B cell (primary cell): ENCODE measurements around the gene NTN1. TPM values are rescaled to one million over a fixed set of nuclear protein-coding genes. Genes with fewer than 3 reads are reported as not detected.

Experiments used
- ATAC-seq: fragments of 200-7000 bp; cut with Tn5 transposase; one replicate; pipeline ENCODE4 v1.10.0; 2021; ENCODE audit warnings: low read depth, mild to moderate bottlenecking, moderate number of reproducible peaks, moderate library complexity
- CTCF ChIA-PET: fragments of 350-600 bp; sonication (Branson Sonifier 250); formaldehyde crosslinking; loops from one replicate; lab custom pipeline; 2021; ENCODE audit warnings: antibody characterized with exemption, inconsistent platforms; lab: Charles Lee
- POLR2A ChIA-PET: fragments of 350-600 bp; sonication (Branson Sonifier 250); formaldehyde crosslinking; loops from one replicate; lab custom pipeline; 2021; ENCODE audit warnings: antibody characterized with exemption; lab: Charles Lee
- DNase-seq: peaks from one replicate; pipeline ENCODE4 v3.0.0; 2013
- H2AFZ ChIP-seq: 2 replicates; pipeline ENCODE4 v1.6.1; 2012; ENCODE audit warnings: mild to moderate bottlenecking, low read depth, low read length; ENCODE audit not compliant: insufficient read depth, poor library complexity, severe bottlenecking
- H3K27ac ChIP-seq, 2 donors: 1 replicate in 1 of 2; 2 replicates in 1 of 2; pipeline ENCODE4 v1.5.1; 2012 to 2013; ENCODE audit warnings: low read length in 2 of 2, mild to moderate bottlenecking in 2 of 2, moderate library complexity in 1 of 2
- H3K27me3 ChIP-seq, 4 experiments: fragments of 200-600 bp in 1 of 4; sonication (generic) in 1 of 4; replicated peaks in 1 of 4; 1 replicate in 2 of 4; 2 replicates in 2 of 4; pipeline versions ENCODE4 v1.6.1 to v1.7.0; 2013 to 2016; ENCODE audit warnings: low read length in 3 of 4, mild to moderate bottlenecking in 2 of 4, mixed read lengths in 1 of 4, moderate library complexity in 1 of 4; ENCODE audit not compliant: insufficient read depth in 4 of 4, control insufficient read depth in 3 of 4; ENCODE audit errors: control extremely low read depth in 1 of 4
- H3K36me3 ChIP-seq, 2 experiments: replicated peaks in 1 of 2; 1 replicate in 1 of 2; 2 replicates in 1 of 2; pipeline versions ENCODE4 v1.6.1 to v1.7.1; 2013; ENCODE audit warnings: low read length in 1 of 2; ENCODE audit not compliant: insufficient read depth in 2 of 2, control insufficient read depth in 1 of 2; ENCODE audit errors: control extremely low read depth in 1 of 2, extremely low read depth in 1 of 2
- H3K4me1 ChIP-seq, 2 donors: fragments of 200-600 bp in 1 of 2; sonication (generic) in 1 of 2; 1 replicate in 1 of 2; 2 replicates in 1 of 2; pipeline versions ENCODE4 v1.5.1 to v1.6.1; 2013 to 2017; ENCODE audit warnings: low read length in 2 of 2; ENCODE audit not compliant: control insufficient read depth in 2 of 2, insufficient read depth in 2 of 2
- H3K4me2 ChIP-seq: replicated peaks from 2 replicates; pipeline ENCODE3; 2012; ENCODE audit warnings: mild to moderate bottlenecking, low read depth, low read length; ENCODE audit not compliant: poor library complexity, severe bottlenecking
- H3K4me3 ChIP-seq, 5 experiments: fragments of 200-600 bp in 1 of 5; sonication (generic) in 1 of 5; 1 replicate in 3 of 5; 2 replicates in 2 of 5; pipeline versions ENCODE4 v1.5.1 to v1.7.0; 2011 to 2016; ENCODE audit warnings: low read length in 4 of 5, mild to moderate bottlenecking in 4 of 5, low read depth in 2 of 5, control low read depth in 1 of 5, moderate library complexity in 1 of 5; ENCODE audit not compliant: insufficient read depth in 1 of 5; ENCODE audit errors: control extremely low read depth in 1 of 5, extremely low read depth in 1 of 5
- H3K79me2 ChIP-seq: fragments of 200-600 bp; sonication (generic); one replicate; pipeline ENCODE4 v1.6.0; 2016; ENCODE audit warnings: low read length; ENCODE audit not compliant: control insufficient read depth, insufficient read depth
- H3K9ac ChIP-seq: fragments of 200-600 bp; sonication (generic); 2 replicates; pipeline ENCODE4 v1.6.1; 2017; ENCODE audit warnings: mild to moderate bottlenecking, low read length, moderate library complexity
- H3K9me3 ChIP-seq, 3 donors: one replicate each; pipeline versions ENCODE4 v1.6.1 to v1.7.1; 2013; ENCODE audit warnings: low read length in 2 of 3; ENCODE audit not compliant: control insufficient read depth in 2 of 3, insufficient read depth in 1 of 3; ENCODE audit errors: control extremely low read depth in 1 of 3
- H4K20me1 ChIP-seq: 2 replicates; pipeline ENCODE4 v1.6.0; 2012; ENCODE audit warnings: mild to moderate bottlenecking, low read length; ENCODE audit not compliant: insufficient read depth, control insufficient read depth, poor library complexity, severe bottlenecking
- H3K27ac Mint-ChIP-seq: one replicate; pipeline ENCODE4 v1.8.0; 2021; ENCODE audit warnings: mixed read lengths
- H3K27me3 Mint-ChIP-seq: one replicate; pipeline ENCODE4 v1.8.0; 2021; ENCODE audit warnings: mixed read lengths
- H3K4me1 Mint-ChIP-seq: one replicate; pipeline ENCODE4 v1.8.0; 2021; ENCODE audit warnings: mixed read lengths
- H3K4me3 Mint-ChIP-seq: one replicate; pipeline ENCODE4 v1.8.0; 2021; ENCODE audit warnings: mixed read lengths
- H3K9me3 Mint-ChIP-seq: one replicate; pipeline ENCODE4 v1.8.0; 2022; ENCODE audit warnings: mixed read lengths; ENCODE audit not compliant: insufficient read depth
- EZH2 ChIP-seq: IDR thresholded peaks from 2 replicates; pipeline ENCODE4 v1.6.1; 2012; ENCODE audit warnings: borderline replicate concordance, low read depth, mild to moderate bottlenecking, moderate library complexity, low read length; ENCODE audit not compliant: insufficient read depth, poor library complexity, severe bottlenecking
- WGBS: methylation state at CpG from one replicate; pipeline ENCODE4 v1.1.5; 2013; ENCODE audit warnings: missing lambda C conversion rate; ENCODE audit not compliant: insufficient coverage; 5-methylcytosine and 5-hydroxymethylcytosine counted together
- intact Hi-C: fragments of 100-400 bp; cut with micrococcal nuclease; formaldehyde crosslinking; loops from one replicate; pipeline ENCODE4 v1.10.0; 2022
- polyA plus RNA-seq: library from polyadenylated mRNA; depleted of rRNA; stranded (reverse); fragments of >200 nt; gene quantifications from 2 replicates; pipeline ENCODE4 v1.2.3, GENCODE V29; 2012
- total RNA-seq, 2 donors: library from RNA; stranded (reverse); fragments of 120-200 nt in 1 of 2; gene quantifications; 1 replicate in 1 of 2; 2 replicates in 1 of 2; pipeline versions ENCODE4 v1.2.3 to v1.2.4, GENCODE V29; 2013 to 2022
- TF ChIP-seq, protein P1 (sequence below): fragments of 200-600 bp; IDR thresholded peaks from one replicate; pipeline ENCODE4 v1.8.0; 2022; ENCODE audit warnings: antibody characterized with exemption, mild to moderate bottlenecking

NTN1 gene
- total and polyA plus RNA-seq, 2 donors (not counting 1 experiment from before 2014, with no cell fraction given) = 0.10 to 0.25 TPM

- WGBS = 97% methylated on average over 9 of the region's 14 CpGs
- DNase-seq (no peak), ATAC-seq (no peak)
- Histone ChIP-seq H3K4me1 (no peaks in the 10 kb centered on the region), H4K20me1 (no peaks in the 10 kb centered on the region), H3K27ac (no peak overlapping the region), H2AFZ (no peak overlapping the region), H3K4me3 (no peak overlapping the region), H3K79me2 (peaks cover 3% of the 10 kb centered on the region), H3K9ac (no peak overlapping the region), H3K9me3 (peaks cover 0 to 5% (median 0%) of the 10 kb centered on the region in 3 donors), H3K36me3 (peaks cover 0 to 7% of the 10 kb centered on the region in 2 experiments), H3K27me3 (no peaks in the 10 kb centered on the region), H3K4me2 (no peak overlapping the region)
- TF ChIP-seq EZH2 = no peak
- TF ChIP-seq, protein P1, sequence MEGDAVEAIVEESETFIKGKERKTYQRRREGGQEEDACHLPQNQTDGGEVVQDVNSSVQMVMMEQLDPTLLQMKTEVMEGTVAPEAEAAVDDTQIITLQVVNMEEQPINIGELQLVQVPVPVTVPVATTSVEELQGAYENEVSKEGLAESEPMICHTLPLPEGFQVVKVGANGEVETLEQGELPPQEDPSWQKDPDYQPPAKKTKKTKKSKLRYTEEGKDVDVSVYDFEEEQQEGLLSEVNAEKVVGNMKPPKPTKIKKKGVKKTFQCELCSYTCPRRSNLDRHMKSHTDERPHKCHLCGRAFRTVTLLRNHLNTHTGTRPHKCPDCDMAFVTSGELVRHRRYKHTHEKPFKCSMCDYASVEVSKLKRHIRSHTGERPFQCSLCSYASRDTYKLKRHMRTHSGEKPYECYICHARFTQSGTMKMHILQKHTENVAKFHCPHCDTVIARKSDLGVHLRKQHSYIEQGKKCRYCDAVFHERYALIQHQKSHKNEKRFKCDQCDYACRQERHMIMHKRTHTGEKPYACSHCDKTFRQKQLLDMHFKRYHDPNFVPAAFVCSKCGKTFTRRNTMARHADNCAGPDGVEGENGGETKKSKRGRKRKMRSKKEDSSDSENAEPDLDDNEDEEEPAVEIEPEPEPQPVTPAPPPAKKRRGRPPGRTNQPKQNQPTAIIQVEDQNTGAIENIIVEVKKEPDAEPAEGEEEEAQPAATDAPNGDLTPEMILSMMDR = no peak
- intact Hi-C loops = no loop called here
- Mint-ChIP-seq H3K4me1 (no peaks in the 10 kb centered on the region), H3K9me3 (no peaks in the 10 kb centered on the region), H3K27me3 (no peaks in the 10 kb centered on the region), H3K27ac (no peak overlapping the region), H3K4me3 (no peak overlapping the region)
- ChIA-PET CTCF (no interaction called here), POLR2A (interaction anchor here (0.6 kb wide), 1 partner anchor 705 kb away, joined by 4 read pairs; no protein-coding TSS in a partner anchor)
These were observed 244.8 kb downstream of the NTN1 start for GRCh38 chr17:9266031-9266680.

- peaks cover 3% of the 10 kb centered on the region for H3K79me2 ChIP-seq
- CTCF ChIA-PET = no interaction called here
- Mint-ChIP-seq H3K27ac (no peak overlapping the region), H3K9me3 (no peaks in the 10 kb centered on the region), H3K27me3 (no peaks in the 10 kb centered on the region), H3K4me3 (no peak overlapping the region), H3K4me1 (no peaks in the 10 kb centered on the region)
- no peak overlapping the region for H3K27ac ChIP-seq
- no peaks in the 10 kb centered on the region for H3K27me3 ChIP-seq
- H4K20me1 ChIP-seq = no peaks in the 10 kb centered on the region
- 100% methylated on average over 7 of the region's 9 CpGs for WGBS
- ATAC-seq (no peak), DNase-seq (no peak)
- H3K4me2 ChIP-seq = no peak overlapping the region
- H2AFZ ChIP-seq = no peak overlapping the region
- H3K4me3 ChIP-seq = no peak overlapping the region
- intact Hi-C loops = no loop called here
- POLR2A ChIA-PET = no interaction called here
- no peak overlapping the region for H3K9ac ChIP-seq
- no peak for TF ChIP-seq EZH2
- TF ChIP-seq, protein P1 = no peak
- no peaks in the 10 kb centered on the region for H3K4me1 ChIP-seq
- peaks cover 0 to 5% (median 0%) of the 10 kb centered on the region in 3 donors for H3K9me3 ChIP-seq
- peaks cover 0 to 7% of the 10 kb centered on the region in 2 experiments for H3K36me3 ChIP-seq
These were observed 245.4 kb downstream of the NTN1 start for GRCh38 chr17:9266697-9267117.
